Activated naive CD4-positive, alpha-beta T cell treated with anti-CD3 and anti-CD28 coated beads, Interleukin-2, amount 50 U/mL, for 24 hours (primary cell): ENCODE results near the gene ITGB1BP1.

ENCODE experiments used
- H3K27ac Mint-ChIP-seq: one replicate; pipeline ENCODE4 v1.8.0; 2021; ENCODE audit warnings: mild to moderate bottlenecking, mixed read lengths
- H3K27me3 Mint-ChIP-seq: one replicate; pipeline ENCODE4 v1.8.0; 2021; ENCODE audit warnings: mixed read lengths
- H3K36me3 Mint-ChIP-seq: one replicate; pipeline ENCODE4 v1.8.0; 2021; ENCODE audit warnings: mixed read lengths
- H3K4me1 Mint-ChIP-seq: one replicate; pipeline ENCODE4 v1.8.0; 2021; ENCODE audit warnings: mixed read lengths
- H3K4me3 Mint-ChIP-seq: one replicate; pipeline ENCODE4 v1.8.0; 2021; ENCODE audit warnings: mild to moderate bottlenecking, mixed read lengths
- H3K9me3 Mint-ChIP-seq: one replicate; pipeline ENCODE4 v1.8.0; 2021; ENCODE audit warnings: mixed read lengths

The ITGB1BP1 gene

DNA sequence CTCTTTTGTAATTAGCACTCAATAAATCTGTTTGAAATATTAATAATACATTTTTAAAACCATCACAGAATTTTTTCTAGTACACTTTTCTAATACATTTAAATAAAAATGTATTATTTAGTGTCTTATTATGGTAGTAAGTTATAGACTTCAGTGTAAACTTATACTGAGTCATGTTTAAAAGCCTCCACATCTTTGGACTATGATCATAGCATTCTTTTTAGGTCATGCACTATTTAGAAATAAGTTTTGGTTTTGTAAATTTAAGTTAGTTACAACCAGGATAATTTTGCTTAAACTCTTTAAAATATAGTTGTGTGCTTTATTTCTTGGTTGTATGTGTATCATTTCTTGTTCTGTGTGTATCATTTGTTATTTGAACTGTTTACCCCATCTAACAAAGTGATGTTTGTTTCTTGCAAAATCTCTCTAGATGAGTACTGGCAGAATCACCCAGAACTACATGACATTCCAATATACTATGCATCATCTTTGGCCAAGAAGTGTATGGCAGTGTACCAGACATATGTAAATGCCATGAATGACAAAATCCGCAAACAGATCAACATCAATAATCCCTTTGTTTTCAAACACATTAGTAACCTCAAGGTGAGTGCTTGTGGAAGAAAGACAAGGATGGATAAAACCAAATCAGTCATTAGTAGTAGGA lies 16.9 kb upstream of the ITGB1BP1 start:
- Mint-ChIP-seq H3K9me3 (no peaks in the 10 kb centered on the region), H3K27me3 (no peaks in the 10 kb centered on the region), H3K4me3 (no peak overlapping the region), H3K36me3 (peaks cover 26% of the 10 kb centered on the region), H3K4me1 (no peaks in the 10 kb centered on the region), H3K27ac (no peak overlapping the region)

DNA sequence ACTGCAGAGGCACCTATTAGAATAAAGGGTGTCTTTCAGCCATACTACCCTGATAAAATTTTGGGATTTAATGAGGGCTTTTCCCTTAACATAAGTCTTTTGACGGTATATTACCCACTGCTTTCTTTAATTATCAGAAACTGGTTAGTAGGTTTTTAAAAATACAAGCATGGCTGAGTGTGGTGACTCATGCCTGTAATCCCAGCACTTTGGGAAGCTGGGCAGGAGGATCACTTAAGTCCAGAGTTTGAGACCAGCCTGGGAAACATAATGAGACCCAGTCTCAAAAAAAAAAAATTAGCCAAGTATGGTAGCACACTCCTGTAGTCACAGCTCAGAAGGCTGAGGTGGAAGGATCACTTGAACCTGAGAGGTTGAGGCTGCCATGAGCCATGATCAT lies 16.2 kb upstream of the ITGB1BP1 start:
- Mint-ChIP-seq H3K36me3 (peaks cover 24% of the 10 kb centered on the region), H3K27me3 (no peaks in the 10 kb centered on the region)

DNA sequence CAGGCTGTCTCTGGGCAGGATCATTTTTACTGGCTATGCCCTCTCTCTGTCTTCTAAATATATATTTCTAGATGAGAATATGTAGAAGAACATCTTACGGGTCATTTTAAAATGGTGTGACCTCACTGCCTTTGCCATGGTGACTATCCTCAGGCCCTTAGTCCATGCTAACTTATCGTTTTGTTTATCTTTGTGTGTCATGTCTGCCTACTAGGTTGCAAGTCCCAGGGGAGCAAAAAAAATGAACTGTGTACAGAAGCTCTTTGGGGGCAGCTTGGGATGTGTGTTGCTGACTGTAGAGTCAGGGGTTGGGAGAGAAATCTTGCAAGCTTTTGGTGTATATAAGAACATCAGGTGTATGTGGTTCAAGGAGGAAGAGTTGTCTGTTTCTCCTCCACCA lies 11.2 kb upstream of the ITGB1BP1 start:
- Mint-ChIP-seq H3K9me3 (no peaks in the 10 kb centered on the region), H3K4me3 (no peak overlapping the region), H3K4me1 (peaks cover 8% of the 10 kb centered on the region), H3K36me3 (peaks cover 35% of the 10 kb centered on the region), H3K27ac (no peak overlapping the region), H3K27me3 (no peaks in the 10 kb centered on the region)

More for the DNA sequence above, 16.2 kb upstream of the ITGB1BP1 start:
- Mint-ChIP-seq H3K4me3 (no peak overlapping the region), H3K4me1 (no peaks in the 10 kb centered on the region), H3K27ac (no peak overlapping the region), H3K9me3 (no peaks in the 10 kb centered on the region)

DNA sequence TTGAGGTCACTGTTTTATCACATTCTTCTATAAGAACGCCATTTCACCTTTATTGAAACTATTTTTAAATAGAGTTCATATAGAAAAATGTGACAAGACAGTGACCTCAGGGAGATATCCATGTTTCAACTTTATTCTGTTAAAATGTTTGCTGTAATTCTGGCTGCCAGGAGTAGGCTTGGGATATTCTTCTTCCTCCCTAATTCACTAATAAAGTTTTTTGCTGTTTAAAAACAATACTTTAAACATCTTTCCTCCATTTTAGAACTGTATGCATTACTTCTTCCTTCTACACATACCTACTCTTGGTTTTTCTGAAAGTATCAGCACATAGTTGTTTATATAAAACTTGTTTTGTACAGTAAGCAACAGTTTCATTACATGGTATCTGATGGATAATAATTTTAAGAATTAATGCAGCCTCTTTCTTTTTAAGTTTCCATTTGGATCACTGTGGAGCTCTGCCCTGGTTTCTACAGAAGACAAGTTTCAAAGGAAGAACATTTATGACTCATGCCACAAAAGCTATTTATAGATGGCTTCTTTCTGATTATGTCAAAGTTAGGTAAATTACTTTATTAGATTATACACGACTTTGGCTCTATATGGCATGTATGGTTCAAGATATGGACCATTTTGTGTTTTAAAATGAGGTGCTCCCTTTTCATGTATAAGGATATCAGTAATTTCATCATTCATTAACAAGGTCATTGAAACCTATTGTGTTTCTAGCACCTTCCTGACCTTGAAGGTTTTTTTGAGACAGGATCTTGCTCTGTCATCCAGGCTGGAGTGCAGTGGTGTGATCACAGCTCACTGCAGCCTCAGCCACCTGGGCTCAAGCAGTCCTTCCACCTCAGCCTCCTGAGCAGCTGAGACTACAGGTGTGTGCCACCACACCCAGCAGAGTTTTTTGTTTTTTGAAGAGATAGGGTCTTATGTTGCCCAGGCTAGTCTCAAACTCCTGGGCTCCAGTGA lies 7.3 kb upstream of the ITGB1BP1 start:
- Mint-ChIP-seq H3K36me3 (peaks cover 30% of the 10 kb centered on the region), H3K9me3 (no peaks in the 10 kb centered on the region), H3K4me1 (peaks cover 11% of the 10 kb centered on the region), H3K4me3 (no peak overlapping the region), H3K27ac (no peak overlapping the region), H3K27me3 (no peaks in the 10 kb centered on the region)

DNA sequence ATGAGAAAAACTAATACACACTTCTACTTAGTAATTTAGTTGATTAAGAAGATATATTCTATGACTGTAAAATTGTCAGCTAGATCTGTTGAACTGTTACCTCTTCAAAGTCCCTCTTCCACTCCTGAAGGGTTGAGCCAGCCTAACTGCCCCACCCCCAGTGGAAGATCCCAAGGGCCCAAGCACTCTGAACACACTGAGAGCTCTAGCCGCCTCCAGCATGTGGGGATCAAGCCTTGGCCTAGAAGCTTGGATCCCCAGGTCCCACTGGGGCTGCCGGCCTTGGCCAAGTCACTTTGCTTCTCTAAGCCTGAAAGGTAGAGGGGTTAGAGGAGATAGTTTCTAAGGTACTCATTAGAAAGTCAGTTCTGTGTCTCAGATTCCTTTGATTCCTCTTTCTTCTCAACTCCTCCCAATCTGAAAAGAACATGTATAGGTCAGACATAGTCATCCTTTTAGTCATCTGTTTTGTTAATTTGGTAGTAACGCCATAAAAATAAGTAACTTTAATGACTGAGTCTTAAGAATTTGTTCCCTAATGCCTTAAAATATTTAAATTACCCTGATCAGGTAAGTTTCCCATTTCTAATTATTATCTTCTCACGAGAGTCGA lies 5.7 kb upstream of the ITGB1BP1 start:
- H3K36me3 Mint-ChIP-seq = peaks cover 30% of the 10 kb centered on the region
- no peak overlapping the region for H3K4me3 Mint-ChIP-seq
- no peaks in the 10 kb centered on the region for H3K9me3 Mint-ChIP-seq
- H3K4me1 Mint-ChIP-seq = peaks cover 11% of the 10 kb centered on the region
- H3K27me3 Mint-ChIP-seq = no peaks in the 10 kb centered on the region
- peak overlapping the region; percentile 48 for H3K27ac Mint-ChIP-seq

DNA sequence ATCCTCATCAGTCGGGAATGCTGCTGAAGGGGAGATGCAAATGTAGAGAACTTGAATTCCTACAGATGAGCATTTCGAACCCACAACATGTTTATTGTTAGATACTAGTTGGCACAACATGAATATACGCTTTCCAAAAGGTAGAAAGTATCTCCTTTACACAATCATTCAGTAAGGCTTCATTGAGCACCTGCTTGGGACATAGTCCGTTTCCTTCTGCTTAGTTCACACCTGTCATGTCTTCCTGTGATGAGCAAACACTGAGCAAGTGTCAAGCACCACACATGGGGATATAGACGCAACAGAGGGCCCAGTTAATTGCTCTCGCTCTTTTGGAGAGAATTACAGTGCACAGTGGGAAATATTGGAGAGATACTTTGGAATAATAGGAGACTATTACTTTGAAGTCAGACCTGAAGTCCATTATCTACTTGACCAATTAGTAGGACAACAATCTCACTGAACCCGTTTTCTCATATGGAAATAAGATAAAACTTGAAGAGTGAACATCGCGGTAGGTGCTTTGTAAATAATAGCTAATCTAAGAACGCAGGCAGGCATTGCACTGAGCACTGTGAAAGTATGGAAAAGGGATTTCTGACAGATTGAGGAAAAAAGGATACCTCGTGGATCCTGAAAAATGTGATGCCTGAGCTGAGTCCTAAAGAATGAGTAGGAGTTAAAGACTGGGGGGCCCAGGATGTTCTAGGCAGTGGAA lies 1.3 kb upstream of the ITGB1BP1 start:
- Mint-ChIP-seq H3K9me3 (no peaks in the 10 kb centered on the region), H3K27ac (no peak overlapping the region), H3K27me3 (no peaks in the 10 kb centered on the region), H3K4me3 (no peak overlapping the region), H3K36me3 (peaks cover 5% of the 10 kb centered on the region), H3K4me1 (peaks cover 27% of the 10 kb centered on the region)

DNA sequence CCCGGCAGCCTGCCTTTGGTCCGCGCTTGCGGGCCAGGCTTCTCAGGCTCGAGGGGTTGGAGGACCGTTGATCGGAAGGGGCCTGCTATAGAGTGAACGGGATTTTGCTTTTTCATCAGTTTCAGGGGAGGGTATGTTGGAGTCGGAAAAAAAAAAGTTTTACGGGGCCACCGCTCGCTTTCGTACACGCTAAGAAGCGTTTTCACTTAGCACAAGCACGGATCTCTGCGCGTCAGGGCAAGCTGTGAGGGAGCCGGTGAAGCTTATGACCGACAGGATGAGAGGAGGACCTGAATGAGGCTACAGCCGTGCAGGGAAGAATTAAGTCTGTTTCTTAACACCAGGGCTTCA lies 569 bp upstream of the ITGB1BP1 start:
- no peaks in the 10 kb centered on the region for H3K27me3 Mint-ChIP-seq
- H3K36me3 Mint-ChIP-seq = peaks cover 3% of the 10 kb centered on the region
- H3K4me1 Mint-ChIP-seq = peaks cover 34% of the 10 kb centered on the region
- H3K9me3 Mint-ChIP-seq = no peaks in the 10 kb centered on the region
- H3K4me3 Mint-ChIP-seq = no peak overlapping the region
- no peak overlapping the region for H3K27ac Mint-ChIP-seq

DNA sequence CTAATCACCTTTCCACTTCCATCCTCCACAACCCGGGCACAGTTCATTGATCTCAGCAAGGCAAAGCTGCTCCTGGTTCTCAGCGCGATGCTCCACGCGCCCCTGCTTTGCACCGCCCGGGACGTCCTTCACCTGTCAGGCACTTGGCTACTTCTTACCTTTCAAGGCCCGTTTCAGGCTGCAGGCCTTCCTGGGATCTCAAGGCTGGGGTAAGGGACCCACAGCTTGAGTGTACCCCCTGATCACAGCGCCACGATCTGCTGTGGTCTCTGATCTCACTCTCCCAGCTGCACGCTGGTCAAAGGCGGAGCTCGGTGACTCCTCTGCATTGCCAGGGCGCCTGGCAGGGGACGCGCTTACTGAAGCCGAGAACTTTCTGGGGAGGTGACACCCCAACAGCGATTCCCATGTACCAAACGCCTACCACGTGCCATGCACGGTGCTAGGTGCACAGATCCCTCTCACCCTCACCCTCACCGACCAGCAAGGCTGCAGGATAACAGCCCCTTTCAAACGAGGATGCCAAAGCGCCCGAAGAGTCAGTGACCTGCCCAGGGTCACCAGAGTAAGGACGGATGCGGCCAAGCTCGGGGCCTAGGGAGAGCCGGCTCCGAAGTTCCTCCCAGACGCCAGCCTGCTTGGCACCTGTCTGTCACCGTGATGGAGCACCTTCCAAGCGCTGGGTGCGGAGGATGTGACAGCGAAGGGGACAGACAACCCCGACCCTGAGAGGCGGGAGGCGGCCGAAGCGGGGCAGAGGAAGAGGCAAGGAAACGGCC lies 818 bp downstream of the ITGB1BP1 start:
- Mint-ChIP-seq H3K27me3 (no peaks in the 10 kb centered on the region), H3K4me3 (peak overlapping the region; percentile 93), H3K36me3 (peaks cover 4% of the 10 kb centered on the region), H3K4me1 (peaks cover 43% of the 10 kb centered on the region), H3K9me3 (no peaks in the 10 kb centered on the region), H3K27ac (peak overlapping the region; percentile 92)

DNA sequence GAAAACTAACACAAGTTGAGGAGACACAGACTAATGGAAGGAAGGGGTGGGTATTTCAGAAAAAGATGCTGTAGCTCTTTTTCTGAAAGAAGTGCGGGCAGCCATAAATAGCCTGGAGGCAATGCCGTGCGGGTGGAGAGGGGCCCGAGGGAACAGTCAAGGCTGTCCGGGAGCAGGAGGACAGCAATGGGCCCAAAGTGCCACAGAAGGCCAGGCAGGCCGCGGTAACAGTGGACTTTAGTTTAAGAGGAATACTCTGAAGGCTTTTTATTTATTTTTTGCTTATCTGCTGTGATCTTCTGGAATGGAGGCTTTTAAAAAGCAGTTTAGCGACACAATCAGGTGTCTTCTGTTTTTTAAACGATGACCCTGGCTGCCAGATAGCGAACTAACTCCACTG lies 2.8 kb downstream of the ITGB1BP1 start:
- peaks cover 4% of the 10 kb centered on the region for H3K36me3 Mint-ChIP-seq
- no peaks in the 10 kb centered on the region for H3K9me3 Mint-ChIP-seq
- H3K4me3 Mint-ChIP-seq = peak overlapping the region; percentile 5
- H3K27ac Mint-ChIP-seq = no peak overlapping the region
- H3K4me1 Mint-ChIP-seq = peaks cover 58% of the 10 kb centered on the region
- no peaks in the 10 kb centered on the region for H3K27me3 Mint-ChIP-seq

DNA sequence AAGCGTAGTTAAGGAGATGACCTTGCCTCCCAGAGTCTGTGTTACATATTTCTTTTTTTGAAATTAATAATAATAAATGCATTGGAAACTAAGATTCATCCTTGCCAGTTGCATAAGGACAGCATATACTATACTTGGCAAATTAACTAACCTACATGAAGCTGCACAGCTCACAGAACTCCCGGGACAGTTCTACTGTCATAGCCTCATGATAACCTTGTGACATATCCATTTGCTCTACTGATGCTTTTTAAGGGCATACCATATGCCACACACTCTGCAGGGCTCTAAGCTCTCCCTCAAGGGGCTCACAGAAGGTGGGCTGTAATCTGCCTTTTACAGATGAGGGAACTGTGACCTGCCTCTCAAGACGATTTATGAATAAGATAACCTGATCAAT lies 3.8 kb downstream of the ITGB1BP1 start:
- H3K4me1 Mint-ChIP-seq = peaks cover 58% of the 10 kb centered on the region
- no peaks in the 10 kb centered on the region for H3K9me3 Mint-ChIP-seq
- peaks cover 4% of the 10 kb centered on the region for H3K36me3 Mint-ChIP-seq
- no peaks in the 10 kb centered on the region for H3K27me3 Mint-ChIP-seq
- no peak overlapping the region for H3K27ac Mint-ChIP-seq
- H3K4me3 Mint-ChIP-seq = no peak overlapping the region

DNA sequence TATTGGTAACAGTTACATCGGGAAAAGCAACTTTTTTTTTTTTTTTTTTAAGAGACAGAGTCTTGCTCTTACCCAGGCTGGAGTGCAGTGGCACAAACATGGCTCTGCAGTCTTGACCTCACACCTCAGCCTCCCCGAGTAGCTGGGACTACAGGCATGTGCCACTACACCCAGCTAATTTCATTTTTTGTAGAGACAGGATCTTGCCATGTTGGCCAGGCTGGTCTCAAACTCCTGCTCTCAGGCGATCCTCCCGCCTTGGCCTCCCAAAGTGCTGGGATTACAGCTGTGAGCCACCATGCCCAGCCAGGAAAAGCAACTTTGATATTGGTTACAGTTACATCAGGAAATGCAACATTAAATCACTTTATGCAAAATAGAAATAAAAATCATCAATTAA lies 4.6 kb downstream of the ITGB1BP1 start:
- peaks cover 4% of the 10 kb centered on the region for H3K36me3 Mint-ChIP-seq
- no peak overlapping the region for H3K4me3 Mint-ChIP-seq
- peaks cover 61% of the 10 kb centered on the region for H3K4me1 Mint-ChIP-seq
- H3K27me3 Mint-ChIP-seq = no peaks in the 10 kb centered on the region
- no peaks in the 10 kb centered on the region for H3K9me3 Mint-ChIP-seq
- peak overlapping the region; percentile 41 for H3K27ac Mint-ChIP-seq

DNA sequence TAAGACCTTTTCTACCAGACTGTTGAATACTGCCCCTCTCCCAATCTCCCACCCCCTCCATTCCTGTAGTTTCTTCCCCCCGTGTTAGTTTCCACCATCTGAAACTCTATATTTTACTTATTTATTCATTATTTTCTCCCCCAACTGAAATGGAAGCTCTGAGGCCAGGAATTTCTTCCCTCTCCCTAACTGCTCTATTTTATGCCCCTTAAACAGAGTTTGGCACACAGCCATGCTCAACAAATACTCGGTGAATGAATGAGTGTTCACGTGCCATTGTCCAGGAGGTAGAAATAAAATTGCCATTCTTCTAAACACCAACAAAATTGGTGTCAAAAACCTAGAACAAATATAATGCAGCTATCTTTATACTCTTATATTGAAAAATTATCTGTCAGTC lies 5.6 kb downstream of the ITGB1BP1 start:
- Mint-ChIP-seq H3K27me3 (no peaks in the 10 kb centered on the region), H3K27ac (peak overlapping the region; percentile 65), H3K9me3 (no peaks in the 10 kb centered on the region), H3K4me3 (no peak overlapping the region), H3K36me3 (peaks cover 4% of the 10 kb centered on the region), H3K4me1 (peaks cover 61% of the 10 kb centered on the region)

DNA sequence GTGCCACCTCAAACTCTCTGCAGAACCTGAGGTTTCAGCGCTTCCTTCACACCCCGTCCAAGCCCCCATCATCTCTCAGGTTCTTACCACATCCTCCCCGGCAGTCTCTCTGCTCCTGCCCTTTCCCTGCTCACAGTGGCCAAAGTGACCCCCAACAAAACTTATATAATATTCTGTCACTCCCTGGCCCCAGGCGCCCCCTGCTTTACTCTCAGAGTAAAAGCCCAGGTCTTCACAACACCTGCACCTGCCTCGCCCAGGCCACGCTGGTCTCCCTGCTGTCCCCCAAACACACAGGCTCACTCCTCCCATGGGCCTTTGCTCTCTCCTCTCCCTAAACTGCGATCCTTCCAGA lies 6.4 kb downstream of the ITGB1BP1 start:
- no peak overlapping the region for H3K4me3 Mint-ChIP-seq
- H3K27ac Mint-ChIP-seq = peak overlapping the region; percentile 32
- no peaks in the 10 kb centered on the region for H3K27me3 Mint-ChIP-seq
- peaks cover 56% of the 10 kb centered on the region for H3K4me1 Mint-ChIP-seq
- H3K9me3 Mint-ChIP-seq = no peaks in the 10 kb centered on the region
- H3K36me3 Mint-ChIP-seq = peaks cover 4% of the 10 kb centered on the region

DNA sequence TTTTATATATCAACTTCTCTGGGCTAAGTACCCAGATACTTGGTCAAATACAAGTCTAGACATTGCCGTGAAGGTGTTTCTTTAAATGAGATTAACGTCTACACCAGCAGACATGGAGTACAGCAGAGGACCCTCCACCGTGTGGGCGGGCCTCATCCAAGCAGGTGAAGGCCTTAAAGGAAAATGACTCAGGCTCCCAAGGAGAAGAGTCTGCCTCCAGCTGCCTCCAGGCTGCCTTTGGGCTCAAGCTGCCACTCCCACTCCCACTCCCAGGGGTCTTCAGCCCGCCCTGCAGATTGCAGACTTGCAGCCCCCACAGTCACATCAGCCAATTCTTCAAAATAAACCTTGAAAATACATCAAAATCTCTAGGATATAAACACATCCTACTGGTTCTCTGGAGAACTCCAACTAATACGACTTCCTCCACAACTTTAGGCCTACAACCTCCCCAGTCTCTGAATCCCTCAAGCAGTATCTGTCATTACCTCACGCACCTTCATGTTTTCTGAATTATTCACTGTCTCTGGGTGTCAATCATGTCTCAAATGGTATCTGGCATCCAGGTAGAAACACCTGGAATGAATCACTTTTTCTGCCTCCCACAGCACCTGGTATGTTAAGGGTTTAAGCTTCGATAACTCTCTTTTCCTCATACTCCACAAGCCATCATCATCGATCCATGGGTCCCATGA lies 6.9 kb downstream of the ITGB1BP1 start:
- Mint-ChIP-seq H3K27me3 (no peaks in the 10 kb centered on the region), H3K9me3 (no peaks in the 10 kb centered on the region), H3K36me3 (peaks cover 4% of the 10 kb centered on the region), H3K4me1 (peaks cover 51% of the 10 kb centered on the region), H3K27ac (no peak overlapping the region), H3K4me3 (no peak overlapping the region)
